Brain pericyte (primary cell): ENCODE results near the gene TLE4.

Experiments used
- DNase-seq: peaks from one replicate; pipeline ENCODE4 v3.0.0-alpha.2; 2012; ENCODE audit warnings: low read depth, low spot score

Gene TLE4

GRCh38 chr9:79663878-79664277, 92.1 kb downstream of the TLE4 start:
- no peak for DNase-seq

GRCh38 chr9:79664375-79664831, 92.6 kb downstream of the TLE4 start:
- DNase-seq, result no peak

- no peak for DNase-seq
Measured at GRCh38 chr9:79665369-79665768, 93.6 kb downstream of the TLE4 start.

- no peak for DNase-seq
Measured at GRCh38 chr9:79665931-79666330, 94.2 kb downstream of the TLE4 start.

GRCh38 chr9:79667120-79667519, 95.4 kb downstream of the TLE4 start:
- no peak for DNase-seq

GRCh38 chr9:79667817-79668436, 96.2 kb downstream of the TLE4 start:
- no peak for DNase-seq

GRCh38 chr9:79668956-79669355, 97.2 kb downstream of the TLE4 start:
- no peak for DNase-seq

GRCh38 chr9:79670269-79670961, 98.7 kb downstream of the TLE4 start:
- DNase-seq, result no peak

GRCh38 chr9:79671558-79671957, 99.8 kb downstream of the TLE4 start:
- DNase-seq, result no peak

- DNase-seq, result no peak
Measured at GRCh38 chr9:79672236-79672635, 100.5 kb downstream of the TLE4 start.

GRCh38 chr9:79672891-79673290, 101.1 kb downstream of the TLE4 start:
- DNase-seq, result no peak

GRCh38 chr9:79673614-79674013, 101.8 kb downstream of the TLE4 start:
- no peak for DNase-seq

- DNase-seq, result no peak
Measured at GRCh38 chr9:79674052-79674777, 102.5 kb downstream of the TLE4 start.

- no peak for DNase-seq
Measured at GRCh38 chr9:79681576-79681975, 109.8 kb downstream of the TLE4 start.

GRCh38 chr9:79682076-79682736, 110.4 kb downstream of the TLE4 start:
- no peak for DNase-seq

GRCh38 chr9:79684059-79684458, 112.3 kb downstream of the TLE4 start:
- DNase-seq, result no peak

GRCh38 chr9:79684711-79685575, 113.2 kb downstream of the TLE4 start:
- DNase-seq, result no peak

GRCh38 chr9:79685577-79685976, 113.8 kb downstream of the TLE4 start:
- DNase-seq, result no peak

- peak; percentile 38 for DNase-seq
Measured at GRCh38 chr9:79686381-79687130, 114.8 kb downstream of the TLE4 start.

GRCh38 chr9:79687131-79687447, 115.3 kb downstream of the TLE4 start:
- no peak for DNase-seq

- no peak for DNase-seq
Measured at GRCh38 chr9:79688363-79688762, 116.6 kb downstream of the TLE4 start.
